GM18517 (cell line): ENCODE measurements around the gene KRTCAP2.
"Not testable (repeated sequence)": the region's sequence is repeated elsewhere in the genome, so short reads cannot be mapped to it uniquely, and the experiment has no call there.

Experiments
- ATAC-seq: cut with Tn5 transposase; IDR thresholded peaks from one replicate; pipeline ENCODE4 v1.9.1; 2021; ENCODE audit warnings: mild to moderate bottlenecking, moderate library complexity; ENCODE audit not compliant: unreplicated experiment

KRTCAP2 gene

DNA sequence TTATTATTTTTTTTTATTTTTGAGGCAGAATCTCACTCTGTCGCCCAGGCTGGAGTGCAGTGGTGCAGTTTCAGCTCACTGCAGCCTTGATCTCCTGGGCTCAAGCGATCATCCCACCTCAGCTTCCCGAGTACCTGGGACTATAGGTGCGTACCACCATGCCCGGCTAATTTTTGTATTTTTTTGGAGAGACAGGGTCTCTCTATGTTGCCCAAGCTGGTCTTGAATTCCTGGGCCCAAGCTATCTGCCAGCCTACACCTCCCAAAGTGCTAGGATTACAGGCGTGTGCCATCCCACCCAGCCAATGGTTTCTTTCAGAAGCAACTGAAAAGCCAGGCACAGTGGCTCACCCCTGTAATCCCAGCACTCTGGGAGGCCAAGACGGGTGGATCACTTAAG lies 2.3 kb downstream of the KRTCAP2 start:
- ATAC-seq = no peak

DNA sequence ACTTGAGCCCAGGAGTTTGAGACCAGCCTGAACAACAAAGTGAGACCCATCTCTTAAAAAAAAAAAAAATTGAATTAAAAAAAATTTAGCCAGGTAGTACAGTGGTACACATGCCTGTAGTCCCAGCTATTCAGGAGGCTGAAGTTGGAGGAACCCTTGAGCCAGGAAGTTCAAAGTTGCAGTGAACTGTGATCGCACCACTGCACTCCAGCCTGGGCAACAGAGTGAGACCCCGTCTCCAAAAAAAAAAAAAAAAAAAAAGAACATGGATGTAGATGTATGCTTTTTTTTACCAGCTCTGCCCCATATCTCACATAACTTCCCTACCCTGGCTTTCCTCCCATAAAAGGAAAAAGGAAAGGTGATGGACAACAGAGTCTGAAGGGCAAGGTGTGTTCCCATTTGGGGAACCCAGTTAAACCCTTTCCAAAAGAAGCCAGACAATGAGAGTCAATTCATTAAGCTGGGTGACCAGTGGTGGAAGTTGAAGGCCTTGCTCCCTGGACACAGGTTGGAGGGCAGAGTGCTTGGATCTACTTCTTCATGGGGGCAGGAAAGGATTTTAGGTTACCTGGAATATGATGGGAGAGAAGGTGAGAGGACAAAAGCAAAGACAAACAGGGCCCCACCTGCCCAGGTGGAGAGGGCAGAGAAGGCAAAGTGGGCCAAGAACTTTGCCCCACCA lies 2.9 kb downstream of the KRTCAP2 start:
- ATAC-seq = no peak

DNA sequence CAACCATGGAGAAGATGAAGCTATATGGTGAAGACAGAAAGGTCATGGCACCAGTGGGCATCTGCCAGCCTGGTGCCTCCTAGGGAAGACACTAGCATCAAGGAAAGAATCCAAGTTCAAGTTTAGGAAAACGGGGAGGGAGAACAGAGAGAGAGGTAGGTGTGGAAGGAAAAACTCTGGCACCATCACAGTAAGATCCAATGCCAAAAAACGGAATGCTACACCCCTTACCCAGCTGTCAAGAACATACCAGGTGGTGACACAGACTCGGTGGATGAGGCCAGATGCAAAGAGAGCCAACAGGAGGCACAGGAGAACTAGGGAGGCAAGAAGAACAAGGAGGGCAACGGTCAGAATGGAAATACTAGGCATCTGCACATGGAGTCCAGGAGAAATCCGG lies 3.6 kb downstream of the KRTCAP2 start:
- no peak for ATAC-seq

DNA sequence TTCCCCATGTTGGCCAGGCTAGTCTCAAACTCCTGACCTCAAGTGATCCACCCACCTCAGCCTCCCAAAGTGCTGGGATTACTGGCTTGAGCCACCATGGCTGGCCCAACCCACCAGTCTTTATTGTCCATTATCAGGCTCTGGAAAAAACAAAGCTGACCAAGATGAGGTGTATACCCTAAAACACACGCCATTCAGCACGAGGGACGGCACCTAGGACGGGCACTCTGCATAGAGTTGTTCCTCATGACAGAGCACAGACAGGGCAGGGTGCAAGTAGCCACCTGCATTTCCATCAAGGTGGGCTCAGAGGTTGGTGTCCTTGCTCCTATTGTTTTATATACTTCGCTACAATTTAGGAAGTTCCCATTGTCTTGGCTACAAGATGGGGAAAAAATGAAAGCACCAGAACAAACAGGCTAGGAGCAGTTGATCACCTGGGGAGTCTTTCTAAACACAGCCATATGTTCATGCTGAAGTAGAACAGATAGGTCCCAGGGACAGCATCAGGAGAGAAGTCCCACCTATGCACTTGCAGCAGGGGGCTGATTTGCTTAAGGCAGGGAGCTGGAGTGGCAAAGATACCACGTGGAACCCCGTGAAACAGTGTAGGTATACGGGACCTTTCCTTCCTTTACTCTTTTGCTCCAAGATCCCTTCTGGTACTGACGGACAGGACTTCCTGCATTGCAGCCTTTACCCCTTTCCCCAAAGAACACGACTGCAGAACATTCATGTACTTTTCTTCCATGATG lies 4.5 kb downstream of the KRTCAP2 start:
- no peak for ATAC-seq

DNA sequence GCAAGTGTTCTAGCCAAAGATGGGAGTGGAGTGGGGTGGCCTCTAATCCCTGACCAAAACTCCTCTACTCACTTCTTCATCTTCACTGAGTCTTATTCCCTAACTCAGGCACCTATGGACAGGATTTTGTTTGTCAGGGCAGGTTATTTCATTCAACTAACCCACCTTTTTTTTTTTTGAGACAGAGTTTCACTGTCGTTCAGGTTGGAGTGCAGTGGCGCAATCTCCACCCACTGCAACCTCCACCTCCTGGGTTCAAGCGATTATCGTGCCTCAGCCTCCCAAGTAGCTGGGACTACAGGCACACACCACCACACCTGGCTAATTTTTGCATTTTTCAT lies 5.0 kb downstream of the KRTCAP2 start:
- ATAC-seq = not testable (repeated sequence)

DNA sequence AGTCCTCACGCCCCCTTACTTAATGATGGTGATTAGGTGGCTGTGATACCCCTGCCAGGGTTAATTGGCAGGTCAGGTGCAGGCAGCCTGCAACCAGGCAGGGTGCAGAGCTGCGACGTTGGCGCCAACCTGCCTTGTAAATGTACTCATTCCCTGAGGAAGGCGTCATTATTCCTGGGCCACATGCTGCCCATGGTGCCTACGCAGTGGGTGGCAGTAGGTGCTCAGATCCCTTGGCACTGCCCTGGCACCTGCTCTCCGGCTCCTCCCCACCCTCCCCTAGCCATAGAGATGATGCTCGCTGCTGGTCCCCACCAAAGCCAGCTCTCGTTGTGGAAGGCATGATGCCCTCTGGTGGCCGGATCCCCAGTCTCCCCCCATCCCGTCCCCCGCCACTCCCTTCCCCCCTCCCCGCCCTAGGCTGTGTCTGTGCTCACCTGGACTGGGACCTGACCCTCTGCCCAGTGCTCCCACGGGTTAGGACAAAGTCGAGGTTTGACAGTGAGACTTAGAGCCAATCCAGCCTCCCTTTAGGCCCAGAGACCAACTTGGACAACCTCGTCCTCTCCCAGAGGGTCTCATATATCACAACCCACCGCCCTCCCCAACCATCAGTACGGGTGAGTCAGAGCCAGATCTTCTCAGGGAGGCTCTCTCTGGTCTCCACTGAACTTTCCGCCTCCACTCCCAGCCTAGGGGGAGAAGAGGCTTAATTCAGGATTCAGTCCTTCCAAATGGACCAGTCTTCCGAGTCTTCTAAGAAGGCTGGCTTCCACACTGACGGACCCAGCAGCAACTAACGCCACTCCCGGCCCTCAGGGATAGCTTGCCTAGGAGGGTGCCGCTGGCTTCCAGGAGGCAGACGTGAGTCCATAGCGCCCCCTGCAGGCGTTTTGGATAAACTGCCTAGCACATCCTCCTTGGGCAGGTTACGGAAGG lies 5.7 kb downstream of the KRTCAP2 start:
- ATAC-seq = no peak

DNA sequence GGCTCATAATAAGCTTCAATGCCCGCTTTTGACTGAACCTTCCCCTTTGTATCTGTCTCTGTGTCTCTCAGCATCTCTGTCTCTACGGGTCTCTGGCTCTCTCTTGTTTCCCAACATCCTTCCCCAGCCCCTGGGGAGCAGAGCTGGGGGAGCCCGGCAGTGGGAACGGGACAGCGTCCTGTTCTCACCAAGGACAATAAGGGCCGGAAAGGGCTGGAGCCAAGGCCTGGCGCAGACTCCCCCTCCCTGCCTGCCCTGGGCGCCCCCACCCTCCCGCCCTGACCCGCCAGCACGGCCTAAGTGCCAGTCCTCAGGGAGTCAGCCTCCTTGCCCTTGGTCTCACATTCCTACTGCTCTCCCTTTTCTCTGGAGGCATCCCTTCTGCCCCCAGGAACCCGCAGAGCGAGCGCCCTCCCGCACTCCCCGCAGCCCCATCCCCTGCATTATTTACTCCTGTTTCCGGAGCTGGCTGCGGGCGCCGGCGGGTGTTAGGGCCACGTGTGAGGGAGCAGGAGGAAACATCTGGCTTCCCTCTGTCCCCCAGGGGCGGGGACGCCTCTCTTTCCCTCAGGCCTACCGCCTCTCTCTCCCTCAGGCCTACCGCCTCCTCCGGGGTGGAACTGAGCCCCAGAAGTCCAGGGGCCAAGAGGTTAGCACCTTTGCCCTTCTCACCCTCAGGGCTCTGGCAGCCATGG lies 6.5 kb downstream of the KRTCAP2 start:
- no peak for ATAC-seq

DNA sequence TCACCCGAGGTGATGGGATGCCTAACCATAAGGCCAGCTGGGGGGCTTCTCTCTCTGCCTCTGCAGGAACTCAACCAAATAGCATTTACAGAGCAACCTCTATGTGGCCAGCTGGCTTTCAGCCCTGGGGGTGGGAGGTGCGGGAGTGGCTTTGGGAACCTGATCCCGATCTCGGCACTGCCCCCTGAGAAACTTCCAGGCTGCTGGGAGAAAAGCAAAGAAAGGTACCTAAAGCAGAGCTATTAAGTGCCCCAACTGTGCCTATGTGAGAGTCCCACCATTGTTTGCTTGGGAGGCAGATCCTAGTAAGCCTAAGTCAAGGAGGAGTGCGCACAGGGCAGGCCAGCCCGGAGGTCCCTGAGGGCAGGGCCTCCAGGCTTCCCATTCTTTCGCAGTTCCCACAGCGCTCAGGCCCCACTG lies 7.0 kb downstream of the KRTCAP2 start:
- ATAC-seq = no peak

DNA sequence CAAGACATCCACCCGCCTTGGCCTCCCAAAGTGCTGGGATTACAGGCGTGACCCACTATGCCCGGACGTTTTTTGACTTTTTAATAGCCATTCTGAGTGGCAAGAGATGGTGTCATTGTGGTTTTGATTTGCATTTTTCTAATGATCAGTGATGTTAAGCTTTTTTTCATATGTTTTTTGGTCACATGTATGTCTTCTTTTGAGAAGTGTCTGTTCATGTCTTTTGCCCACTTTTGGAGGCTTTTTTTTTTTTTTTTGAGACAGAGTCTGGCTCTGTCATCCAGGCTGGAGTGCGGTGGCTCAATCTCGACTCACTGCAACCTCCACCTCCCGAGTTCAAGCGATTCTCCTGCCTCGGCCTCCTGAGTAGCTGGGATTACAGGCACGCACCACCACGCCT lies 8.5 kb downstream of the KRTCAP2 start:
- ATAC-seq = not testable (repeated sequence)

DNA sequence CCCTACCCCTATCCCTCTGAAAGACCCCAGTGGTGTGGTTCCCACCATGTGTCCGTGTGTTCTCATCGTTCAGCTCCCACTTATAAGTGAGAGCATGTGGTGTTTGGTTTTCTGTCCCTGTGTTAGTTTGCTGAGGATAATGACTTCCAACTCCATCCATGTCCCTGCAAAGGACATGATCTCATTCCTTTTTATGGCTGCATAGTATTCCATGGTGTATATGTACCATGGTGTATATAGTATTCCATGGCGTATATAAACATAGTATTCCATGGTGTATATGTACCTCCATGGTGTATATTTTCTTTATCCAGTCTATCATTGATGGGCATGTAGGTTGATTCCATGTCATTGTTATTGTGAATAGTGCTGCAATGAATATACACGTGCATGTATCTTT lies 9.3 kb downstream of the KRTCAP2 start:
- ATAC-seq = not testable (repeated sequence)

DNA sequence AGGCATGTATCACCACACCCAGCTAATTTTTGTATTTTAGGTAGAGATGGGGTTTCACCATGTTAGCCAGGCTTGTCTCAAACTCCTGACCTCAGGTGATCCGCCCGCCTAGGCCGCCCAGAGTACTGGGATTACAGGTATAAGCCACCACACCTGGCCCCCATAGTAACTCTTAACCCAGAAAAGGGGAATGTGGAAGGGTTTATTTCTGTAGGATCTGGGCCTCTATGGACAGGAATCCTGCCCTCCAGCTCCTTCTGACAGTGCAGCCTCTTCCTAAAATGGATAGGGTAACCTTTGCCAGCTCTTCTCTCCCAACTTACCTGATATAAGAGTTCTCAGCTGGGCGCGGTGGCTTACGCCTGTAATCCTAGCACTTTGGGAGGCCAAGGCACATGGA lies 10.5 kb downstream of the KRTCAP2 start:
- ATAC-seq = not testable (repeated sequence)

DNA sequence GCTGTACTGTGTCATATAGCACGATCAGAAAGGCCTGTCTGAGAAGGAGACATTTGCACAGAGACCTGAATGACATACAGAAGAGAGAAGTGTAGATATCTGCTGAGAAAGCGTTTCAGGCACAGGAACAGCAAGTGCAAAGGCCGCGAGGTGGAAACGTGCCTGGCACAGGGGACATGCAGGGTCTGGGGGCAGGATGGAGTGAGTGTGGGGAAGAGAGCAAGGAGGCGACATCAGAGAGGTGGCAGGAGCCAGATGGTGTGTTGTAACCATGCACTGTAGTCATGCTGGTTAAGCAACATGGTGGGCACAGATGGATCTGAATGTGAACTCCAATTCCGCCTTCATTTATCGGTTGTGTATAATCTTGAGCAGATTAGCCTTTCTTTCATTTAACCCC lies 13.0 kb downstream of the KRTCAP2 start:
- no peak for ATAC-seq

DNA sequence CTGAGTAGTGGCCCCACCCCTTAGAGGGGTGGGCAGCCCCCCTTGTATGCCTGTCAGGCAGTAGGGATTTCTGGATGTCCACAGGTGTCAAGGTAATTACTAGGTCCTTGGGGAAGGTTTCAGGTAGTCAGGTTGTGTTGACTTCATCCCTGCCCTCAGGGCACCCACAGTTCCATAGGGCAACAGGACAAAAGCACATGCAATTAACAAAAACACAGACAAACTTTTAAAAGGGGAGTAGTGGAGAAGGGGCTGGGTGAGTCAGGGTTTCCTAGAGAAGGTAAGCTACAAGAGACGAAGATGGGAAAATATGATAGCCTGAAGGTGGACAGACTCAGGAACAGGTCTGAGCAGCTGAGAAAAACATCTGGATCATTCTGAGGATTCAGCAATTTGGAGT lies 14.1 kb downstream of the KRTCAP2 start:
- no peak for ATAC-seq

DNA sequence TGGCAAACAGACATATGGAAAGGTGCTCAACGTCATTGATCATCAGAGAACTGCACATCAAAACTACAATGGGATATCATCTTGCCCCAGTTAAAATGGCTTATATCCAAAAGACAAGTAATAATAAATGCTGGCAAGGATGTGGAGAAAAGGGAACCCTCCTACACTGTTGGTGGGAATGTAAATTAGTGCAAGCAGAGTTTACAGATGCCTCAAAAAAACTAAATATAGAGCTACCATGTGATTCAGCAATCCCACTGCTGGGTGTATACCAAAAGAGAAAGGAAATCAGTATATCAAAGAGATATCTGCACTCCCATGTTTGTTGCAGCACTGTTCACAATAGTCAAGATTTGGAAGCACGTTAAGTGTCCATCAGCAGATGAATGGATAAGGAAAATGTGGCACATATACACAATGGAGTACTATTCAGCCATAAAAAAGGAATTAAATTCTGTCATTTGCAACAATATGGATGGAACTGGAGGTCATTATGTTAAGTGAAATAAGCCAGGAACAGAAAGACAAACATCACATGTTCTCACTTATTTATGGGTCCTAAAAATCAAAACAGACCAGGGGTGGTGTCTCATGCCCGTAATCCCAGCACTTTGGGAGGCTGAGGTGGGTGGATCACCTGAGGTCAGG lies 17.0 kb downstream of the KRTCAP2 start:
- ATAC-seq = not testable (repeated sequence)

DNA sequence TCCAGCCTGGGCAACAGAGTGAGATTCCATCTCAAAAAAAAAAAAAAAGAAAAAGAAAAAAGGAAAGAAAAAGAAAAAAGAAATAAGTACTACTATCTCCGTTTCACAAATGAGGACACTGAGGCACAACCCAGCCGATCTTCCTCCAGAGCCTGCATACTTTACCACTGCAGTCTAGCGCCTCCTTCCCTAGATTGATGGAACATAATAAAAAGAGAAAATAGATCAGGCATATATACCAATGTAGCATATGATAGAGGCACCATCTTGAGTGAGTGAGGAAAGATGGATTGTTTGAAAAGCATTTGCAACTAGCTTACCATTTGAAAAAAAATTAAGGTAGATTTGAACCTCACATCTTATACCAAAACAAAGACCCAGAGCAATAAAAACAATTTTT lies 27.6 kb downstream of the KRTCAP2 start:
- no peak for ATAC-seq

DNA sequence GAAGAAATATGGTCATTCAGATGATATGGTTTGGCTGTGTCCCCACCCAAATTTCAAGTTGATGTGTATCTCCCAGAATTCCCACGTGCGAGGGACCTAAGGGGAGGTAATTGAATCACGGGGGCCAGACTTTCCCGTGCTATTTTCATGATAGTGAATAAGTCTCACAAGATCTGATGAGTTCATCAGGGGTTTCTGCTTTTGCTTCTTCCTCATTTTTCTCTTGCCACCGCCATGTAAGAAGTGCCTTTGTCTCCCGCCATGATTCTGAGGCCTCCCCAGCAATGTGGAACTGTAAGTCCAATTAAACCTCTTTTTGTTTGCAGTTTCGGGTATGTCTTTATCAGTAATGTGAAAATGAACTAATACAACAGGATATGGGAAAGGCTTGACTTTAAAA lies 31.4 kb downstream of the KRTCAP2 start:
- no peak for ATAC-seq

DNA sequence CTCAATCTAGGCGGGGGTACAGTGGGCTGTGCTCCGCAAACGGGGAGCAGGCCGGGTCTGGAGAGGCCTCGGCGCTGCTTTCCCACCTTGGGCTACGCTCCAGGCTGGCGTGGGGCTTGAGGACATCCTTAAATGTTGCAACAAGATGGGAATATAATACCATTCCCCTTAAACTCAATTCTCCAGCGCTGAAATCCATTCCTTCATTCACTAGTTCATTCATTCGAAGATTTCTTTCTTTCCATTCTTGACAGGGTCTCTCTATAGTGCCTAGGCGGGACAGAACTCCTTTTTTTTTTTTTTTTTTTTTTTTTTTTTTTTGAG lies 32.5 kb downstream of the KRTCAP2 start:
- no peak for ATAC-seq

DNA sequence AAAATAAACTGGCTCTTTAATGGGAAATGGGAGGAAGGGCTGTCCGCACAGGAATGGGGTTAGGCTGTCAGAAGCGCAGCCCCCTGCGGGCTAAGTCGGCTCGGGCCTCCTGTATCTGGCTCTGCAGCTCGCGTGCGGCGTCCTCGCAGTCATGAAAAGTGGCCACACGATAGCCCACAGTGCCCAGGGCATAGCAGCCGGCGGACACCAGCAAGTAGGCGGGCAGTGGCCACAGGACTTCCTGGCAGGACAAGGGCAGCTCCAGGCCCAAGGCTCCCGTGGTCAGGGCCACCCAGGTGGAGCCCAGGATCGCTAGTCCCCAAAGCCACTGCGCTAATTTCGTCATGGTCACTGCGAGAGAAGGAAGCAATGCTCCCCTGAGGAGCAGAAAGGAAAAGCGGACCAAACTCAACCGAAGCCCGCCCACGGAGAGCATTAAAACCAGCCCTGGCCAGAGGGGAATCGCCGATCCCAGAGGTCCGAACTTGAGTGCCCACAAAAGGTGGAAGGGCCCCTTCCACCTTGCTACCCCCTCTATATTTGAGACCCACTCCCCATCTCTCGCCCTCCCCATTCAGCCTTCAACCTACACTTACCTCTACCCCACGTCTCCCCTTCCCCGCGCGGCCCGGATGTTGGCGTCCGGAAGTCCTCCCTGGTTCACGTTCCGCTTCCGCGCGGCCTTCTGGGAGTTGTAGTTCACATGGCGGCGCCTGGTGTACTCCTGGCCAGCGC lies 33.0 kb downstream of the KRTCAP2 start, which contains the start of gene DPM3:
Gene DPM3 (minus strand): TSS at position 637 of the 735 bp plus-strand sequence. CDS start 291 bp downstream, at position 346.
- ATAC-seq = no peak

DNA sequence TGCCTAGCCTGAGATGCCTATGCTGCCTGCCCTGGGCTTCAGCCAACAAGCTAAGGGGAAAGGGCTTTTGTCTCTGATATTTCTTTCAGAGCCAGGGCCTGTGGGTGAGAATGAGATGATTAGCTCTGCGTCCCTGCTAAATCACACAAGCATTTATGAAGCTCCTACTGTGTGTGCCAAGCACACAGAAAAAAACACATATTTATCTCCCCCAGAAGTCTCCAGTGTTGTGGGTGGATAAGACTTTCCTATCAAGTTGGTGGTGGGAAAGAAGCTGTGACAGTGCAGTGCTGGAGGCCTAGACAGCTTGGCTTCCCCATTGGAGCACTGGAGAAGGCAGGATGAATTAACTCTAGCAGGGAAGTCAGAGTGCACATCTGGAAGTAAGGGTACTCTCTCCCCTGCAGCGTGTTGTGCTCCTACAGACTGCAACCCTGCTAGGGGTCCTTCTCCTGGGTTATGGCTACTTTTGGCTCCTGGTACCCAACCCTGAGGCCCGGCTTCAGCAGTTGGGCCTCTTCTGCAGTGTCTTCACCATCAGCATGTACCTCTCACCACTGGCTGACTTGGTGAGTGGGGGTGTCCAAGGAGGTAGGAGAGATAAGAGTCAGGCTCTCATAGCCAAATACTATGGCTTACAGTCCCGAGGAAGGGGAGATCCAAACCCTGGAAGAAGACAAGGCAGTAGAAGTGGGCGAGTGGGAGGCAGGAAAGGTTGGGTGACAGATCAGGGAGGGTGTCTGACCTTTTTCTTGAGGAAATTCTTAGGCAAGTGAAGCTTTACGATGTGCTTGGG lies 35.8 kb downstream of the KRTCAP2 start:
- no peak for ATAC-seq
